ENCODE measurements around the gene MAP2. TPM values are rescaled to one million over a fixed set of nuclear protein-coding genes. Genes with fewer than 3 reads are reported as not detected.

The MAP2 gene
- total and polyA plus RNA-seq, 2 of the 8 experiments (the other 6 are each of a cell fraction or from before 2014, with no cell fraction given), result 5.9 to 9.4 TPM

- TF ChIP-seq CHD7 (IDR thresholded peaks at IDR 0.05; ENCODE audit: insufficient replicate concordance, low read length), result no peak
- TF ChIP-seq YY1 (IDR thresholded peaks at IDR 0.05; ENCODE audit: low read depth, low read length), result no peak
- no peak for TF ChIP-seq TCF12 (IDR thresholded peaks at IDR 0.05; ENCODE audit: low read depth, low read length)
- no peak for TF ChIP-seq NANOG (IDR thresholded peaks at IDR 0.05; ENCODE audit: insufficient read depth, low read depth, low read length, poor library complexity, severe bottlenecking)
- TF ChIP-seq TBP (IDR thresholded peaks at IDR 0.05; ENCODE audit: low read depth, low read length), result no peak
- TF ChIP-seq RAD21 (IDR thresholded peaks at IDR 0.05 in 1 of 2, conservative IDR thresholded peaks at IDR 0.05 in 1 of 2; ENCODE audit: low read depth in 2 of 2, low read length in 2 of 2), result no peak
- TF ChIP-seq SRF (IDR thresholded peaks at IDR 0.05; ENCODE audit: low read depth, low read length), result no peak
- no peak for TF ChIP-seq TEAD4 (IDR thresholded peaks at IDR 0.05; ENCODE audit: low read depth, low read length)
- TF ChIP-seq CTBP2 (IDR thresholded peaks at IDR 0.05; ENCODE audit: borderline replicate concordance, insufficient read depth, insufficient read length, low read length), result no peak
- TF ChIP-seq RBBP5 (IDR thresholded peaks at IDR 0.05; ENCODE audit: borderline replicate concordance, low read depth, low read length), result no peak
- no peak for TF ChIP-seq HDAC2 (IDR thresholded peaks at IDR 0.05; ENCODE audit: borderline replicate concordance in 1 of 2, low read depth in 2 of 2, low read length in 2 of 2)
These were observed 146.3 kb downstream of the MAP2 start (continued) for GRCh38 chr2:209570194-209570593.

All from H1 (cell line).